ENCODE measurements around the gene CEP192. TPM values are rescaled to one million over a fixed set of nuclear protein-coding genes. Genes with fewer than 3 reads are reported as not detected.

The CEP192 gene
- total and polyA plus RNA-seq, 2 of the 13 experiments (the other 11 are each of a cell fraction or from before 2014, with no cell fraction given): 15.3 to 24.7 TPM

DNA sequence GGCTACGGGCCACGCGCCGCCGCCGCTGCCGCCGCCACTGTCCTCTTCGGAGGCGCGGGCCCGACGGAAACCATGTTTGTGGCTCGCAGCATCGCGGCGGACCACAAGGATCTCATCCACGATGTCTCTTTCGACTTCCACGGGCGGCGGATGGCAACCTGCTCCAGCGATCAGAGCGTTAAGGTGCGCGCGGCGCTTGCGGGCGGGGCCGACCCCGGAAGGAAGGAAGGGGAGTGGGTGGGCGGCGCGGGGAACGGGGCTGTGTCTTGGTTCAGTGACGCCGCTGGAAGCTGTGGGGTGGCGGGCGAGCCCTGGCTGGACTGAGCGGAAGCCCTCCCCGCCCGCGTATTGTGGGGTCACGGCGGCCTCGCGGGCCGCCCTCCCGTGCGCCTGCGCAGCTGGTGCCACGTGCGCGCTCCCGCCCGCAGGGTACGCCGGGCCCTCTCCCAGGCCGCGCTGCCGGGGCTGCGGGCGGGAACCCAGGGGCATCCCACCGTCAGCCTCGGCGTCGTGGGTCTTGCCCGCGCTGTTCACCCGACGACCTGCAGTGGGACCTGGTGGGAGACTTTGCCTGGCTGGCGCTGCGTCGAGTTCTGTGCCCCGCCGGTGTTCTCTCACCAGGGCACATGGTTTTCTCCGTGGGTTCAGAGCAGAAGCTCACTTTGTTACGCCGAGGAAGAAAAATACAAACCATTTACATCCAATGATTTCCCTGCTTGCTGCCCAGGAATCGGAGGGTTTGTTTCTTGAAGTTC lies 42.9 kb upstream of the CEP192 start (continued):
- TF ChIP-seq NR2C2 (CRISPR knock-in tag; IDR thresholded peaks at IDR 0.05; ENCODE audit: borderline replicate concordance): peak; percentile 93
- peak; percentile 81 for TF ChIP-seq RXRA (CRISPR knock-in tag; IDR thresholded peaks at IDR 0.05)
- peak; percentile 87 for TF ChIP-seq AGO2 (optimal IDR thresholded peaks at IDR 0.05; ENCODE audit: low read depth, low read length)
- no peak for TF ChIP-seq ZNF660 (CRISPR knock-in tag; IDR thresholded peaks at IDR 0.05; ENCODE audit: borderline replicate concordance, low read depth)
- TF ChIP-seq, protein P1, sequence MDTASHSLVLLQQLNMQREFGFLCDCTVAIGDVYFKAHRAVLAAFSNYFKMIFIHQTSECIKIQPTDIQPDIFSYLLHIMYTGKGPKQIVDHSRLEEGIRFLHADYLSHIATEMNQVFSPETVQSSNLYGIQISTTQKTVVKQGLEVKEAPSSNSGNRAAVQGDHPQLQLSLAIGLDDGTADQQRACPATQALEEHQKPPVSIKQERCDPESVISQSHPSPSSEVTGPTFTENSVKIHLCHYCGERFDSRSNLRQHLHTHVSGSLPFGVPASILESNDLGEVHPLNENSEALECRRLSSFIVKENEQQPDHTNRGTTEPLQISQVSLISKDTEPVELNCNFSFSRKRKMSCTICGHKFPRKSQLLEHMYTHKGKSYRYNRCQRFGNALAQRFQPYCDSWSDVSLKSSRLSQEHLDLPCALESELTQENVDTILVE (CRISPR knock-in tag; IDR thresholded peaks at IDR 0.05): peak; percentile 81; the same call in 1 of the 2 replicates
- TF ChIP-seq MBD4 (IDR thresholded peaks at IDR 0.05; ENCODE audit: borderline replicate concordance, low read length): no peak
- TF ChIP-seq ZNF772 (CRISPR knock-in tag; IDR thresholded peaks at IDR 0.05): peak; percentile 95
- TF ChIP-seq, protein P2, sequence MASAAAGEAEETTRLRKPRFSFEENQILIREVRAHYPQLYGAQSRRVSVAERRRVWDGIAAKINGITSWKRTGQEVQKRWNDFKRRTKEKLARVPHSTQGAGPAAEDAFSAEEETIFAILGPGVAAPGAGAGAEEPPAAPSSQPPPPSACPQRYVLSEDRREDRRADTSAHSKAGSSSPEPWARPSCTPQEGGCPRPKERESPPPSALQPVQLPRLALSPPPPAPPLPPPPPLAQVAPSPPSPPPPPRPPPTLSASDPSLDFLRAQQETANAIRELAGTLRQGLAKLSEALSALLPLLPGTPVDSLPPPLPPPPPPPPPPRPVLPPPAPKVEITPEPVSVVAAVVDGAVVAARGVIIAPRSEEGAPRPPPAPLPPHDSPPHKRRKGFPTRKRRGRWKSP (CRISPR knock-in tag; IDR thresholded peaks at IDR 0.05): peak; percentile 79
- no peak; the same call in 1 of the 2 replicates for TF ChIP-seq ZNF318 (CRISPR knock-in tag; IDR thresholded peaks at IDR 0.05)
- no peak for TF ChIP-seq PBX2 (CRISPR knock-in tag; IDR thresholded peaks at IDR 0.05)
- TF ChIP-seq TAF1 (CRISPR knock-in tag; IDR thresholded peaks at IDR 0.05): peak; percentile 90
- TF ChIP-seq GZF1 (CRISPR knock-in tag; IDR thresholded peaks at IDR 0.05): no peak; the same call in 1 of the 2 replicates
- TF ChIP-seq SALL2 (CRISPR knock-in tag; IDR thresholded peaks at IDR 0.05): peak; percentile 94
- TF ChIP-seq POGZ (CRISPR knock-in tag; IDR thresholded peaks at IDR 0.05): peak; percentile 33; the same call in 1 of the 2 replicates
- TF ChIP-seq ZNF513 (CRISPR knock-in tag; conservative IDR thresholded peaks at IDR 0.05): no peak

Measured in HepG2 (cell line).